ENCODE data around the gene SLC38A9.
"Not testable (repeated sequence)": the region's sequence is repeated elsewhere in the genome, so short reads cannot be mapped to it uniquely, and the experiment has no call there.

SLC38A9 gene

DNA sequence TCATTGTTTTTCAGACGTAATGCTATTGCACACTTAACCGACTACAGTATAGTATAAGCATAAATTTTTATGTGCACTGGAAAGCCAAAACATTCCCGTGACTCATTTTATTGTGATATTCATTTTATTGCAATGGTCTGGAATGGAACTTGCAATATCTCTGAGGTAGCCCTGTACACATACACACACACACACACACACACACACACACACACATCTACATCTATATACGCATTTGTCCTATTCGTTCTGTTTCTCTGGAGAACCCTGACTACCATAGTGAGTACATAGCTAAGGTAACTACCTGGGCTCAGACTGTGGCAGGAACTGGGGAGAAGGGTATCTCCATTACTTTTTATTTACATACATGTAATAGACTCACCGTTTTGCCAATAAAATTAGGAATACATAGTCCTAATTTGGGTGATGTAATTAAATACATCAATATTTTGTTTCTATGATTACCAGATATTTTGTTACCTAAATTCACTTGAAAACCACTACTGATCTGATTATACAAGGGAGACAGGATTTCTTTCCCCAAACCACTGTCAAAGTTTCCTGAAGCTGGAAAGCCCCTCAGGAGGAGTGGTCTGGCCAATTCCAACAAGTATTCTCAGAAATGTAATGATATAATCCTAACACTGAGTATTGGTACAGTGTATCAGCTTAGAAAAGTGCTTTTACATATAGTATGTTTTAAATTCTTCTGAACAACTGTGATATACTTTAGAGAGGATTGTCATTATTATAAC lies 103.4 kb downstream of the SLC38A9 start:
- DNase-seq = no peak

GRCh38 chr5:55607309-55607708 lies 104.8 kb downstream of the SLC38A9 start:
- not testable (repeated sequence) for DNase-seq

- DNase-seq = no peak
Observed at GRCh38 chr5:55604611-55605067, 107.5 kb downstream of the SLC38A9 start.

GRCh38 chr5:55603922-55604321 lies 108.2 kb downstream of the SLC38A9 start:
- DNase-seq = no peak

GRCh38 chr5:55601628-55602027 lies 110.5 kb downstream of the SLC38A9 start:
- DNase-seq = no peak

DNA sequence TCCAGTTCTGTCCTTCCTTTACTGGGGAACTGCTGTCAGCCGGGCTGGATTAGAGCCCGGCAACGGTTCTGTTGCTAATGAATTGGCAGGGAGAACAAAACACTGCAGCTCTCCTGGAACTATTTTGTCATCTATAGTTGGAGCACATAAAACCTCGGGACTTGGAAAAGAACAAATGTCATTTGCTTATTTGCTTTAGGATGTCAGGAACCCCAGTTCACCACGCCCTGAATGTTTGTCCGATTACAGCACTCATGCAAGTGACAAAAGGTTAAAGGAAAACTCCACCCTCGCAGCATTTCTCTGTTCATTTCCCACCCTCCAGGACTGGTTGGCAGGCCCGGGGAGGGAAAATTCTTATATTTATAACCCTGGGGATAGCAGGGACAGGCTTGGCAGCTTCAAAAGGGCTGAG lies 110.9 kb downstream of the SLC38A9 start:
- DNase-seq = no peak

DNA sequence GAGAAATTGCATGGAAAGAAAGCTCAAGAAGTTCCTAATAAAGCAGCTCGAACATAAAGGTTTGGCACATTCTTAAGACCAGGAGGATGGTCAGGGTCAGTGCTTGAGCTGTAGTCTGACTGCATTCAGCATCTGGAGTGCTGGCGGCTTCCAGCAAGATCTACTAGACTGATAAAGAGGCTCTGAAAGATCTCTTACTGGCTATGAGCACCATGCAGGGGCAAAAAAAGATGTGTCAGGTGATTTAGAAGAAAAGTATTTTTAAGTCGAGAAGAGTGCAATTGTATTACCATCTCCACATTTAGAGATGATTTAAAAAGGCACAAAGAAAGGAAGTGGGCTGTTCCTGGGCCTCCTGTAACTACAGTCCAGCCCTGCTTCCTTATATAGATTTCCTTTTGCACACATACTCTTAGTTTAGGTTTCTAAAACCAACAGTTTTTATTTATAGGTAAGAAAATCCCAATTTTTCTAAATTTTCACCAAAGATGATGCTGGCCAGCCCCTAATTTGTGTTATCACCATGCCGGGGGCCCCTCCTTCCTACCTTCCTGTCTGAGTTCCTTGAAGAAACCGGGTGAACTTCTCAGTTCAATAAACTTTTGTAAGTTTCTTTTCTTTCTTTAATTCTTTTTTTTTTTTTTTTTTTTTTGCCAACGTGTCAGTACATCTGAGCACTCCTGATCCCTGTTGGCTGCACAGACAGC lies 111.5 kb downstream of the SLC38A9 start:
- no peak for DNase-seq

DNA sequence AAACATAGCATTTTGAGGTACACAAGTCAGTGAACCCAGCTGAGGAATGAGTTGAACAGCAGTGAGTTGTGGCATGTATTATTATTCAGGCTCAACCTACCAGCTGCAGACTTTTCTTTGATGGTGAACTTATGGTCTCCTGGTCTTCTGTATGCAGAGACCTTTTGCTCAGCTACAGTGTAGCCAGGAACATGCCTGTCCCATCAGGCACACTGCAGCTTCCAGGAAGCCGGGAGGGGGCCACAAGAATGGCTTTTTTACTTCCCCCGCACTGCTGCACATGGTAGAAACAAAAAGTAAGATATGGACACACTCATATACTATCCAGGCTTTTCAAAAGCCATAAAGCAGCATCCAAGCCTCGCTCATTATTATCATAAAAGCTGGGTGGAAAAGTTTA lies 112.0 kb downstream of the SLC38A9 start:
- DNase-seq = no peak

DNA sequence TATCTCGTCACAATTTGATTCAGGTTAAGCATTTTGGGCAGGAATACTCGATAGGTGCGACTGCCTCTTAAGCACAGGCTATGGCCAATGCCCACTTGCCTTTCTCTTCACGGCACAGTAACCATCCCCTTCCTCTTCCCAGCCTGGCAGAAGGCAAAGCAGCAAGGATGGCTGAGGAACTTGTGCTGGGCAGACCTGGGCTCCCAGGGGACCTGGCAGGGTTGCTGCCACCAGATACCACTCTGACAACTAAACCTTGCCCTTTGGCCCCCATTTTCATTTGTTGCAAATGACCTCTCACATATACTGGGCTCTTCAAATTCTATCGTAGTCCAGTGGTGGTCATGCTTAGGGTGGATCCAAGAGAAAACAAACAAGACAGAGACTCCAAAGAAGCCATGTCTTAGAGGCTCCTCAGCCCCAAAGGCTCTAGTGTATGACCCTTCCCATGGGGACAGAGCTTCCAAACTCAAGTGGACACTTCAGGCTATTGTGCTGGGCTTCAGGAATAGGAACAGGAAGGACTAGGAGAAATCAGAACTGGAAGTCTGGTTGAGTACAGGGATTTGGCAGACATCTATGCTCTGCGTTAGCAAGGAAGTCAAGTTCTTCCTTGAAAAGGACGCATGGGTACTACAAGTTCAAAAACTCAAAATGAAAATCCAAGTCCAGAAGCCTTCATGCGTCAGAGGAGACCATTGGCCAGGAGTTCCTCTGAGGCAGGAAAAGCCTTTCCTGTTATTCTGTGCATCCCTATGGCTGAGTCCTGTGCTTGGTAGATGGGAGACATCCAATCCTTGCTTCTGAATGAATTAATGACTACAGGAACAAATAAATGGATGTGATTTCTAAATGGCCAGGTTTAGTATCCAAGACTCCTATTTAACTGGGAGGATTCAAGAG lies 112.7 kb downstream of the SLC38A9 start:
- DNase-seq = no peak

DNA sequence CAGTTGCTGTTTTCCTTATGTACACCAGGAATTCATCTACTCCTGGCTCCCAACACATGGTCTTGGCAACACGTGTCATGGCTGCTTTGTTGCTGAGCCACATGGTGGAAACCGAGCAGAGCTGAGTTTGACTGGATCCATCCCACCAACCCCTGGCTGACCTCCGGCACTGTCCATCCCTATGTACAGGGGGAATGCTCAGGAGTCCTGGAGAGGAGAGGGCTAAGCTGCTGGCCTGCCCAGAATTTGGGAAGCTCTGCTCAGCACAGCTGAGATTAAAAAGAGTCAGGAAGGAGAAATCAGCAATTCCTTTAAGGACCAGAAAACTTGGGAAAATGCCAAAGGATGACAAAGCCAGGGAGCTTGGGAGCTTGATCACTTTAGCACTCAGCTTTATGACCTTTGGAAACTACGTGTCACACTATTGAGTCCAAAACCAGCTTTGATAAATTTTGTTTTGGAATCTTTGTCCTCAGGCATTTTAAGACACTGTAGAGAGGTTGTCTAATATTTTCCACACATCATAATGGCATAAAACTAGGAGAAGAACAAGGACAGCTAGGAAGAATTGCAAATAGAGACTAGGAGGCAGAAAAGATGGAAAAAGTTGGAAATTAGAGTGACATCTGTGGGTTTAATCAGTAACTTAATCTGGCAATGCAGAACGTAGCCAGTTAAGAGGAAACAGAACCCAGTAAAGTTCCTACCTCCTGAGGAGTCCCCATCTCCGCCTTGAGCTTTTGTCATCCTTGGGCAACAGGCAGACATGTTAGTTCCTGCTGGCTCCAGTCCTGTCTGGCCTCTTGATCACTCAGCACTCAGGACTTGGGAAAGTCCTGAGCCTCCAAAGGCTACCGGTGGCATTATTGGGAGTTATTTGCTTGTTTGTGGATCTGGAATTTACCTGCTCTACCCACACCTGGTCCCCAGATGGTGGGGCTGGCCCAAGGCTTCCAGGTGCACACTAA lies 114.8 kb downstream of the SLC38A9 start:
- no peak for DNase-seq

DNA sequence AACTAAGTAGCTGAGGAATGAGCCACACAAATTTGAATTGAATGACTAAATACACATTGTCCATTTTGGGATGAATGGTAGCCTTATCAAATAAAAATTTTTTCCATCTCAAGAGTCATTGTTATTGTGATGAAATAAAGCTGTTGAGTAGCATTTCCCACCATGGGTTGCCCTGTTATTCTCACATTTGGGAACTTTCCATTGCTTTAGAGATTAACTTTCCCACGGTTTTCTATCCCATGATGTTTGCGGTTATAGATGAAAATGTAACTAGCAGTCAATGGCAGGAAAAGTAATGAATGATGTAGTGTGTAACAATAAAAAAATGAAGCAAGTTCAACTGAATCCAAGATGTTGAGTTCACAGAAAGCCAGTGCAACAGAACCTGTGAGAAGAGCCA lies 117.5 kb downstream of the SLC38A9 start:
- DNase-seq = no peak

DNA sequence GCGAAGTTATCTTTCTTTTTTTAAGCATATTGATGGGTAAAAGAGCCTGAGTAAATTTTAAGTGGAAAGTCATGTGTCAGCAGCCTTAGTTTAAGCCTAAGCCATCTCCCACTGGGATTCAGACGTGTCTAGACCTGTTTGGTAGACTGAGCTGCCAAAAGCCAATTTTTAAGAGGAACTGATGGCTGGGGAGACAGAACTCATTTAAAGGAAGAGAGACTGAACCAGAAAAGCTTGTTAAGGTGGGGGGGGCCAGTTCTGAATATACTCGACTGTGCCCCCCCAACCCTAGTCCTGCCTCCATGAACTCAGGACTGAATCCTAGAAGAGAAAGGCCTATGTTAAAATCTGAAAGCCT lies 119.0 kb downstream of the SLC38A9 start:
- DNase-seq = no peak

DNA sequence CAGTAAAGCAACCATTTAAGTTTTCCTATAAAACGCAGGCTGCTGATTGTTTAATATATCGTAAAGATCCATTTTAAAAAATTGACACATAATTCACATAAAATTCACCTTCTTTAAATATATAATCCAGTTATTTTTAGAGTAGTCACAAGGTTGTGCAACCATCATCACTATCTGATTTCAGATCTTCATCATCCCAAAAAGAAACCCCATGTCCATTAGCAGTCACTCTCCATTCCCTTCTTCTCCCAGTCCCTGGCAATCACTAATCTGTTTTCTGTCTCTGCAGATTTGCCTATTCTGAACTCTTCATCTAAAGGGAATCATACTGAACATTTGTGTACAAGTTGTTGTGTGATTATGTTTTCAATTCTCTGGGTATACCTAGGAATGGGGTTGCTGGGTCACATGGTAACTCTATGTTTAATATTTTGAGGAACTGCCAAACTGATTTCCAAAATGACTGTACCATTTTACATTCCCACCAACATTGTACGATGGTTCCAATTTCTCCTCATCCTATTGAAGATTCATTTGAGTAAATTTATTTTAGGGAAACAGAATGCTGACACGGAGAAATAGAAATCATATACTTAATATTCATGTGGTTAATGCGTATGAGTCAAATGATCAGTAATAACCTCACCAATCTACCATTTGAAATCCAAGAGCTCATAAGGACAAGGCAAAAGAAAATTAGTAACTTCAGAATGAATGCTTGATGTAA lies 119.6 kb downstream of the SLC38A9 start:
- DNase-seq = no peak

DNA sequence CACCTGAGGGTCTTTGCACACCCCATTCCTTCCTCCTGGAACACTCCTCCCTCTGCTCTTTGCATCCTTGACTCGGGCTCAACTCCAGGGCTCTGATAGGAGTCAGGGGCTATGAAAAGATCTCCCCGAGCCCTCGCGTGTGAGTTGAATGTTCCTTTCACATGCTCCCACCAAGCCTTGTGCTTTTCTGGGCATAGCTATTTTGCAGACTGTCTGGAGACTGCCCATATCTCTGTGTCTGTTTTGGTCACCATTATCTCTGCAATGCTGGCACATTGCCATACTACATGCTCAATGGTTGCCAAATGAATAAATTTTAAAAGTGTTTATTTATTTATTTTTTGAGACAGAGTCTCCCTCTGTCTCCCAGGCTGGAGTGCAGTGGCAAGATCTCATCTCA lies 120.4 kb downstream of the SLC38A9 start:
- no peak for DNase-seq

- DNase-seq = no peak
Observed at GRCh38 chr5:55585206-55585610, 126.9 kb downstream of the SLC38A9 start.

DNA sequence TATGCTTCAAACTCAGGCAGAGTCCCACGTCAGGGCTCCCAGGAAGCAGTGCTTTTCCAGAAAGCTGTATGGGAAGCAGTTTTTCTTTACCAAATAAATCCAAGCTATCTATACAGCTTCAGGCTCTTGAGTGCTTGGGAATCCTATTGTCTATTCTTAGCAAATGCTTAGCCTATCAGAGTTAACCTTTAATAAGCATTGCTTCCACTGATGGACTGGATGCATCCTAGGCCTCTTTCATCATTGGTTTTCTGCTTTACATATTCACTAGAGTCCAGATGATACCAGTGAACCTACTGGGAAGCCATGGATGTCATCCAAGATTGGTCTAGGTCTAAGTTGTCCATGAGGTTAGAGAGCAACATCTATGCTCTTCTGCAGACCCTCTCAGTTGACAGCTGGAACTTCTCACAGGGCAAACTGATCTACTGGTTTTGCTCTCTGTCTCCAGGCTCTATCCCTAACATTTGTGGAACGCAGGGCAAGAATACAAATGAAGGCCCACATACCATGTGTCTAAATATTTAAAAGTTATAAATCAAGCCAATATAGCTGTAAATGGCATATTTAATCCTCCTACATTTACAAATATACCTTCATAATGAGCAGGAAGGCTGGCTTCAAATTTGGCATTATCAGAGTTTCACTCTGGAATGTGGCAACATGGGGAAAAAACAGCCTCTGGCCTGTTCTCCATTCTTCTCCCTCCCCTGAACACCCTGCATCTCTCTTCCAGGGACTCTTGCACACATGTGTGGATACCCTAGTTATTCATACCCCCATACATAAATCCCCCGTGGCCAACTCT lies 127.5 kb downstream of the SLC38A9 start:
- no peak for DNase-seq

GRCh38 chr5:55583578-55583977 lies 128.5 kb downstream of the SLC38A9 start:
- no peak for DNase-seq

- DNase-seq = no peak
Observed at GRCh38 chr5:55582256-55582655, 129.9 kb downstream of the SLC38A9 start.

- no peak for DNase-seq
Observed at GRCh38 chr5:55580042-55580441, 132.1 kb downstream of the SLC38A9 start.

DNA sequence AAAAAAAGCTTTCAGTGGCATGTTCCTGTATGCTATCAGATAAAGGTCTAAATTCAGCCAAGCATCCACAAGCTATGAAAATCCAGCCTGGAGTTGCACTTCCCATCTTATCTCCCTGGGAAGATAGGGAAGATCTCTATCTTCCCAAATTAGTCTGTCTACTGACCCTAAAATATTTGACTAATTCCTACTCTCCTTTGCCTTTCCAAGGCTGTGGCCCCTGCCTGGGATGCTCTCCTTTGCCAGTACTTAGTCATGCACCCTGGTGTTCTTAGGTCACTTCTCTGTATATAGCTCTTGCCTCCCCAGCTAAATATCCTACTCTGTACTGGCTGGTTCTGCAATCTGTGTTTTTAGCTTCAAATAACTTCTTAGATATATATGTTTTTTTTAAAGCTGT lies 133.4 kb downstream of the SLC38A9 start:
- DNase-seq = no peak
